Keratinocyte (primary cell): ENCODE data around the gene RRP8. TPM values are rescaled to one million over a fixed set of nuclear protein-coding genes. Genes with fewer than 3 reads are reported as not detected.

Experiments
- DNase-seq: peaks from one replicate; pipeline ENCODE4 v3.0.0-alpha.2; 2011; ENCODE audit warnings: low read depth, missing footprints, low spot score
- FAIRE-seq: peaks from 2 replicates; lab custom pipeline; 2011; peaks lifted over from hg19 to GRCh38; lab: Jason Lieb, UNC
- H2AFZ ChIP-seq: 2 replicates; pipeline ENCODE4 v1.6.0; 2012; ENCODE audit warnings: low read length, control low read depth, inconsistent platforms; ENCODE audit not compliant: control insufficient read depth
- H3K27ac ChIP-seq: 2 replicates; pipeline ENCODE4 v1.5.1; 2011; ENCODE audit warnings: low read length; ENCODE audit not compliant: control insufficient read depth, insufficient read depth
- H3K27me3 ChIP-seq: 3 replicates; pipeline ENCODE4 v1.6.0; 2011; ENCODE audit warnings: low read length; ENCODE audit not compliant: control insufficient read depth, insufficient read depth; ENCODE audit errors: extremely low read depth
- H3K36me3 ChIP-seq, 2 experiments: 2 replicates in 1 of 2; 3 replicates in 1 of 2; pipeline ENCODE4 v1.5.1; 2011; ENCODE audit warnings: low read length in 2 of 2, mild to moderate bottlenecking in 1 of 2; ENCODE audit not compliant: control insufficient read depth in 2 of 2, insufficient read depth in 2 of 2; ENCODE audit errors: extremely low read depth in 1 of 2
- H3K4me1 ChIP-seq: 3 replicates; pipeline ENCODE4 v1.5.1; 2011; ENCODE audit warnings: low read length; ENCODE audit not compliant: control insufficient read depth, insufficient read depth; ENCODE audit errors: extremely low read depth
- H3K4me2 ChIP-seq: 3 replicates; pipeline ENCODE4 v1.6.0; 2011; ENCODE audit warnings: low read depth, low read length; ENCODE audit not compliant: control insufficient read depth, insufficient read depth; ENCODE audit errors: extremely low read depth
- H3K4me3 ChIP-seq, 3 experiments: fragments of 200-600 bp in 1 of 3; sonication (generic) in 1 of 3; 2 replicates in 2 of 3; 3 replicates in 1 of 3; pipeline ENCODE4 v1.5.1; 2011 to 2016; ENCODE audit warnings: low read length in 3 of 3, mild to moderate bottlenecking in 3 of 3, control low read depth in 2 of 3, inconsistent platforms in 1 of 3, low read depth in 1 of 3, mixed read lengths in 1 of 3, mixed run types in 1 of 3, moderate library complexity in 1 of 3; ENCODE audit not compliant: control insufficient read depth in 2 of 3, insufficient read depth in 2 of 3; ENCODE audit errors: extremely low read depth in 1 of 3
- H3K79me2 ChIP-seq: 2 replicates; pipeline ENCODE4 v1.6.0; 2012; ENCODE audit warnings: low read length; ENCODE audit not compliant: control insufficient read depth, insufficient read depth
- H3K9ac ChIP-seq: 3 replicates; pipeline ENCODE4 v1.6.0; 2011; ENCODE audit warnings: low read length; ENCODE audit not compliant: control insufficient read depth, insufficient read depth; ENCODE audit errors: extremely low read depth
- H3K9me1 ChIP-seq: 3 replicates; pipeline ENCODE4 v1.6.0; 2011; ENCODE audit warnings: low read length; ENCODE audit not compliant: control insufficient read depth, insufficient read depth; ENCODE audit errors: extremely low read depth
- H3K9me3 ChIP-seq: 2 replicates; pipeline ENCODE4 v1.5.1; 2012; ENCODE audit warnings: low read depth, low read length; ENCODE audit not compliant: control insufficient read depth
- H4K20me1 ChIP-seq: 3 replicates; pipeline ENCODE4 v1.6.0; 2011; ENCODE audit warnings: low read length; ENCODE audit not compliant: control insufficient read depth, insufficient read depth; ENCODE audit errors: extremely low read depth
- CTCF ChIP-seq, 3 experiments: IDR thresholded peaks in 1 of 3; conservative IDR thresholded peaks in 1 of 3; optimal IDR thresholded peaks in 1 of 3; 2 replicates in 2 of 3; 3 replicates in 1 of 3; pipeline versions ENCODE3 to v1.5.1; 2011; ENCODE audit warnings: low read length in 3 of 3, mild to moderate bottlenecking in 3 of 3, moderate library complexity in 2 of 3, control low read depth in 1 of 3, inconsistent platforms in 1 of 3; ENCODE audit not compliant: insufficient read depth in 2 of 3; ENCODE audit errors: extremely low read depth in 1 of 3
- EZH2 ChIP-seq: IDR thresholded peaks from one replicate; pipeline ENCODE4 v1.6.1; 2012; ENCODE audit warnings: inconsistent platforms, mild to moderate bottlenecking, low read length, moderate library complexity
- dilution Hi-C: fragments of 300-500 bp; cut with MboI; formaldehyde crosslinking; loops from one replicate; pipeline ENCODE4 v1.7.0; 2020; ENCODE audit warnings: low sequenced_read_pairs; ENCODE audit not compliant: extremely low pct_ligation_motif_present
- polyA plus RNA-seq, 5 experiments: library from polyadenylated mRNA; depleted of rRNA in 3 of 5; stranded (reverse) in 3 of 5; stranded (forward) in 1 of 5; unstranded in 1 of 5; fragments of >200 nt; gene quantifications; 1 replicate in 1 of 5; 2 replicates in 3 of 5; 3 replicates in 1 of 5; pipeline versions ENCODE4 v1.2.1 to v1.2.3, GENCODE V29; 2011 to 2012; ENCODE audit warnings: missing spikeins in 2 of 5, low read depth in 1 of 5, low replicate concordance in 1 of 5

The RRP8 gene
- polyA plus RNA-seq, 1 donor (not counting 4 experiments of a cell fraction or from before 2014, with no cell fraction given) = 15.0 TPM

DNA sequence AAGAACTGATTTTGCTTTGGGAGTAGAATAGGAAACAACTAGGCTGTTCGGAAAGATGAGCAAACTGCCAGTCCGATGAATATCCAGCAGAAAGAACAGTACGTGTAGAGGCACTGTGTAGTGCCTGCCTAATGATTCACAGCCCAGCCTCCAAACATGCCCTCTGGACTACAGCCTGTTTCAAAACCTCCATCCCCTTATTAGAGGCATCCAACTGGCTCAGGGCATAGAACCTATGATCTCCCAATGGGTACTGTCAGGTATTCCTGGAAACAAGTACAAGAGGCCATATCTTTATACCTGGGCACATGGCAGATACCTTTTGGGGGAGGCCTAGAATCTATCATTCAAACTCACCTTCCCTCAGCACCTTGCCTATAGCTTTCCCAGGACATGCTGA is 4.9 kb downstream of the RRP8 start:
- dilution Hi-C loops = no loop called here
- Histone ChIP-seq H3K27ac (no peak overlapping the region), H3K4me1 (peaks cover 9% of the 10 kb centered on the region), H3K9ac (no peak overlapping the region), H3K36me3 (peaks cover 29 to 53% of the 10 kb centered on the region in 2 experiments), H3K79me2 (peaks cover 46% of the 10 kb centered on the region), H2AFZ (no peak overlapping the region), H3K27me3 (no peaks in the 10 kb centered on the region), H4K20me1 (no peaks in the 10 kb centered on the region), H3K9me3 (no peaks in the 10 kb centered on the region), H3K4me2 (no peak overlapping the region), H3K9me1 (peaks cover 3% of the 10 kb centered on the region), H3K4me3 (no peak overlapping the region)
- TF ChIP-seq CTCF (optimal IDR thresholded peaks at IDR 0.05 in 1 of 3, IDR thresholded peaks at IDR 0.05 in 1 of 3, conservative IDR thresholded peaks at IDR 0.05 in 1 of 3; ENCODE audit: extremely low read depth in 1 of 3, insufficient read depth in 2 of 3, low read length in 3 of 3) (no peak), EZH2 (no peak)
- DNase-seq (no peak), FAIRE-seq (no peak)

DNA sequence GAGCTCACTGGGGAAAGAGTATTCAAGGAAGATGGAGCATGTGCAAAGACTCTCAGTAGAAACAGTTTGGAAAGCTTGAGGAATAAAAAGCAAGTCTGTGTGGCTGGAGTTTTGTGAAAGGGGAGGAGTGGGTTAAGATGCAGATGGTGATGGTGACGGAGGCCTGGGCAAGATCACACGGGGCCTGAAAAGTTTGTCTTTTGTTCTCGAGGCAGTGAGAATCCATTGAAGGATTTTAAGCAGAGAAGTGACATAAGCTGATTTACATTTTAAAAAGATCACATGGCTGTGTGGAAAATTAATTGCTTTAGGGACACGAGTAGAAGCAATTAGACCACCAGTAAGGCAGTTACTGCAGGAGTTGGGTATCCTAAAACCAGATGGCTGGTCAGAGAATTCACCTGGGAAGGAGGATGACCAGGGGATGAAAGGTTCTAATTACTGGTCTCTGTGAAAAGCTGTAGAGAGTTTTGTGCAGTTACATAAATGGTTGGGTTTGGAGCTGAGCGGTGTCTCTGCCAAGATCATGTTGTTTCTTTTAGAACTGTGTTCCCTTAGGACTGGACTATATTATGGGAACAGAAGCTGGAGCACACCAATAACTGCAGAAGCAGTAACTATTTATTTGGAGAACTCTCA is 7.1 kb downstream of the RRP8 start:
- Histone ChIP-seq H3K27ac (no peak overlapping the region), H3K4me3 (no peak overlapping the region), H3K9me3 (no peaks in the 10 kb centered on the region), H4K20me1 (no peaks in the 10 kb centered on the region), H2AFZ (no peak overlapping the region), H3K9ac (no peak overlapping the region), H3K4me2 (no peak overlapping the region), H3K79me2 (peaks cover 25% of the 10 kb centered on the region), H3K27me3 (no peaks in the 10 kb centered on the region), H3K36me3 (peaks cover 28 to 53% of the 10 kb centered on the region in 2 experiments), H3K9me1 (peaks cover 3% of the 10 kb centered on the region), H3K4me1 (no peaks in the 10 kb centered on the region)
- TF ChIP-seq CTCF (optimal IDR thresholded peaks at IDR 0.05 in 1 of 3, IDR thresholded peaks at IDR 0.05 in 1 of 3, conservative IDR thresholded peaks at IDR 0.05 in 1 of 3; ENCODE audit: extremely low read depth in 1 of 3, insufficient read depth in 2 of 3, low read length in 3 of 3) = no peak
- TF ChIP-seq EZH2 = no peak
- dilution Hi-C loops = no loop called here
- no peak for DNase-seq
- FAIRE-seq = no peak
